Left lung (tissue), 10 donors: ENCODE results near the gene BCL2L2. TPM values are rescaled to one million over a fixed set of nuclear protein-coding genes. Genes with fewer than 3 reads are reported as not detected.

Source experiments
- ATAC-seq: fragments of 200-7000 bp; cut with Tn5 transposase; one replicate; pipeline ENCODE4 v1.9.1; 2020; ENCODE audit warnings: moderate library complexity
- DNase-seq, 4 donors: peaks; one replicate each; pipeline ENCODE4 v3.0.0-alpha.2; 2013 to 2020
- H3K27ac ChIP-seq, 2 donors: fragments of 200-600 bp; sonication (generic) in 1 of 2; one replicate each; pipeline versions ENCODE4 v1.5.0 to v1.8.0; 2020 to 2021
- H3K27me3 ChIP-seq, 2 donors: fragments of 200-600 bp; sonication (generic) in 1 of 2; one replicate each; pipeline versions ENCODE4 v1.5.0 to v1.8.0; 2020 to 2021
- H3K36me3 ChIP-seq, 2 donors: fragments of 200-600 bp; sonication (generic) in 1 of 2; one replicate each; pipeline versions ENCODE4 v1.5.0 to v1.8.0; 2020 to 2021
- H3K4me1 ChIP-seq, 2 donors: fragments of 200-600 bp; one replicate each; pipeline ENCODE4 v1.8.0; 2021
- H3K4me3 ChIP-seq, 2 donors: fragments of 200-600 bp; sonication (generic) in 1 of 2; one replicate each; pipeline versions ENCODE4 v1.5.0 to v1.8.0; 2020 to 2021; ENCODE audit warnings: mild to moderate bottlenecking in 1 of 2
- H3K9me3 ChIP-seq, 2 donors: fragments of 200-600 bp; sonication (generic) in 1 of 2; one replicate each; pipeline versions ENCODE4 v1.5.0 to v1.8.0; 2020 to 2021
- CTCF ChIP-seq, 2 donors: fragments of 200-600 bp; sonication (generic) in 1 of 2; IDR thresholded peaks; one replicate each; pipeline versions ENCODE4 v1.5.0 to v1.8.0; 2021; ENCODE audit warnings: antibody characterized with exemption in 2 of 2
- intact Hi-C, 2 donors: fragments of 100-400 bp; cut with DNase I; formaldehyde crosslinking; loops; one replicate each; pipeline versions ENCODE4 v1.11.2 to v1.14.2; 2022
- polyA plus RNA-seq, 6 donors: library from polyadenylated mRNA; unstranded; fragments of 120-200 nt; gene quantifications; one replicate each; pipeline ENCODE4 v1.2.1, GENCODE V29; 2013; ENCODE audit not compliant: insufficient read length in 6 of 6
- total RNA-seq, 2 donors: library from RNA; stranded (reverse); fragmentation: NEBNext Ultra II Directional; extraction: Animal tissue kit (Norgen Biotek cat#: 25700); gene quantifications; one replicate each; pipeline ENCODE4 v1.2.1, GENCODE V29; 2021
- donor health status: DM: no; HTN: yes; CAD: no.
- donor health status: DM: no; HTN: no; CAD: no.

Gene BCL2L2
- total and polyA plus RNA-seq, 8 donors: 37.1 to 49.9 (median 40.4) TPM

DNA sequence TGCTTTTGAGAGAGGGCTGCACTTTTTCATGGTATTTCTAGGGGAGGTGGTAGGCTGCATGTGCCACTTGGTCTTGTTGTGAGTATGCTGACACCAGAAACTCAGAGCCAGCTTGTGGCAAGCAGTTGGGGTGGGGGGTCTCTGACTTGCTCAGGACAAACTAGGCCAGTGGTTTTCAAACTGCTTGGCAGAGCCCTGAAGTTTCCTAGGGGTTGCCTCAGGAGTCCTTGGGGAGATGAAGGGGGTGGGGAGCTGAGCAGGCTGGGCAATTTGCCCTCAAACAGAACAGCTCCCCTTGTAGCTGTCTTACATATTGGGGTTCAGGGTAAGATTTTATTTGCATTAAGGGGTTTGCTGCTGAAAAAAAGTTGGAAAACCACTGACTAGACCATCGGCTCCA lies 3.9 kb downstream of the BCL2L2 start:
- DNase-seq: no peak
- Histone ChIP-seq H3K36me3 (peaks cover 0 to 35% of the 10 kb centered on the region in 2 donors), H3K27ac (no peak overlapping the region), H3K27me3 (no peaks in the 10 kb centered on the region), H3K4me1 (peaks cover 25 to 35% of the 10 kb centered on the region in 2 donors), H3K9me3 (no peaks in the 10 kb centered on the region), H3K4me3 (no peak overlapping the region)
- no peak for TF ChIP-seq CTCF (IDR thresholded peaks at IDR 0.05)
- intact Hi-C loops: no loop called here
- no peak for ATAC-seq

- H3K4me1 ChIP-seq: peaks cover 4 to 8% of the 10 kb centered on the region in 2 donors
- H3K27me3 ChIP-seq: no peaks in the 10 kb centered on the region
- H3K9me3 ChIP-seq: no peaks in the 10 kb centered on the region
- DNase-seq (no peak), ATAC-seq (no peak)
- intact Hi-C loops: no loop called here
- H3K36me3 ChIP-seq: peaks cover 0 to 21% of the 10 kb centered on the region in 2 donors
- H3K27ac ChIP-seq: no peak overlapping the region
- no peak overlapping the region for H3K4me3 ChIP-seq
- TF ChIP-seq CTCF (IDR thresholded peaks at IDR 0.05): no peak
These were observed 9.7 kb downstream of the BCL2L2 start for GRCh38 chr14:23316300-23316699.

GRCh38 chr14:23319746-23320583 lies 13.3 kb downstream of the BCL2L2 start:
- no peak for DNase-seq
- no peaks in the 10 kb centered on the region for H3K9me3 ChIP-seq
- intact Hi-C loops: loop anchor here in 1 of 2 donors (10.0 kb wide), 1 partner anchor 55 kb away; the partner anchor contains the start of genes CMTM5 and IL25
- peak overlapping the region in 1 of 2 donors; percentile 90 for H3K4me3 ChIP-seq
- H3K4me1 ChIP-seq: peaks cover 13 to 23% of the 10 kb centered on the region in 2 donors
- TF ChIP-seq CTCF (IDR thresholded peaks at IDR 0.05): no peak
- peak overlapping the region; percentile 97 for H3K27ac ChIP-seq
- no peak for ATAC-seq
- H3K27me3 ChIP-seq: no peaks in the 10 kb centered on the region
- peaks cover 0 to 32% of the 10 kb centered on the region in 2 donors for H3K36me3 ChIP-seq

- Histone ChIP-seq H3K4me1 (peaks cover 13 to 23% of the 10 kb centered on the region in 2 donors), H3K36me3 (peaks cover 0 to 40% of the 10 kb centered on the region in 2 donors), H3K27me3 (no peaks in the 10 kb centered on the region), H3K4me3 (peak within 1 kb of the TSS; percentile 79 to 90), H3K9me3 (no peaks in the 10 kb centered on the region), H3K27ac (peak within 1 kb of the TSS; percentile 97)
- intact Hi-C loops: loop anchor here in 1 of 2 donors (10.0 kb wide), 1 partner anchor 54 kb away; the partner anchor contains the start of genes CMTM5 and IL25
- DNase-seq: peak; percentile 95 to 100 (median 100)
- peak; percentile 94 for ATAC-seq
- no peak for TF ChIP-seq CTCF (IDR thresholded peaks at IDR 0.05)
These were observed 14.2 kb downstream of the BCL2L2 start, which contains the start of gene PABPN1 for GRCh38 chr14:23320584-23321571. TSS of gene PABPN1 (plus strand) at chr14:23321457. CDS start at chr14:23321470, 13 bp downstream.
